SIG-M5 treated with dmso at 0.1 percent for 504 hours (cell line): ENCODE results near the gene ANKMY2.
"Not testable (repeated sequence)": the region's sequence is repeated elsewhere in the genome, so short reads cannot be mapped to it uniquely, and the experiment has no call there.

ENCODE experiments used
- DNase-seq: peaks from one replicate; lab custom pipeline; 2025; ENCODE audit not compliant: unreplicated experiment; lab: John Stamatoyannopoulos, UW

ANKMY2 gene

DNA sequence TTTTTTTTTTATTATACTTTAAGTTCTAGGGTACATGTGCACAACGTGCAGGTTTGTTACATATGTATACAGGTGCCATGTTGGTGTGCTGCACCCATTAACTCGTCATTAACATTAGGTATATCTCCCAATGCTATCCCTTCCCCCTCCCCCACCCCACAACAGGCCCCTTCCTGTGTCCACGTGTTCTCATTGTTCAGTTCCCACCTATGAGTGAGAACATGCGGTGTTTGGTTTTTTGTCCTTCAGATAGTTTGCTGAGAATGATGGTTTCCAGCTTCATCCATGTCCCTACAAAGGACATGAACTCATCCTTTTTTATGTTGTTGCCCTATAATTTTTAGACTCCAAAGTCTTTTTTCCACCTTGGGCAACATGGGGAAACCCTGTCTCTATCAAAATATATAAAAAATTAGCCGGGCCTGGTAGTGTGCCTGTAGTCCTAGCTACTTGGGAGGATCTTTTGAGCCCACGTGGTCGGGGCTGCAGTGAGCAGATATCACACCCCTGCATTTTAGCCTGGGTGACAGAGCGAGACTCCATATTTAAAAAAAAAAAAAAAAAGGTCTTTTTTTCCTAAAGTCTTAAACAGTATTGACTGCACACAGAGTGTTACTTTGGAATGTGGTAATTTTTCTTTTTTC lies 14.4 kb upstream of the ANKMY2 start:
- DNase-seq, result not testable (repeated sequence)

DNA sequence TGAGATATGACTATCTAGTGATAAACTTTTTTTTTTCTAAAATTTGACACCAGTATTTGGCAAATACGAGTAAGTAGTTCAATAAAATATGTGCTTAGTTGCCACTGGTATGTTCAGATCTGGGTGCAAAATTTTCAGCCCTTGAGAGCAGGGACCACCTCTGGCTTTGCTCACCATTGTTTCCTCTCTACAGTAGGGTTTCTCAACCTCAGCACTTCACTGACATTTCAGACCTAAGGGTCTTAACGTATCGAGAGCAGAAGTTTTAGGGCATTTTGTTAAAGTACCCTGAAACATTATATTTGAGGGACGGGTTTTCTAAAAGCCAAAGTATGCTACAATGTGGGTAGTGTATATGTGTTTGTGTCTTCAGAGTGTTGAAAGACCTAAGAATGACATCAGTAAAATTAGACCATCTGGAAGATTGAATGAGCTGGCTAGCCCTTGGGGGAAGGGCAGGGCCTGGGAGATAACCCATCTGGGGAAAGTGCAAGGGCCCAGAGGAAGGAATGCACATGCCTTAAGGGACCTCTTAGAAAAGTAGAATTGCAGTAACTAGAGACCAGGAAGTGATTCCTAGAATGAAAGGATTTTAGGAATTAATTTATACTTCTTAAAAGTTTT lies 12.2 kb upstream of the ANKMY2 start:
- peak; percentile 37 for DNase-seq

- no peak for DNase-seq
Observed at GRCh38 chr7:16656141-16656540, 10.6 kb upstream of the ANKMY2 start.

GRCh38 chr7:16655394-16655793 lies 9.8 kb upstream of the ANKMY2 start:
- no peak for DNase-seq

DNA sequence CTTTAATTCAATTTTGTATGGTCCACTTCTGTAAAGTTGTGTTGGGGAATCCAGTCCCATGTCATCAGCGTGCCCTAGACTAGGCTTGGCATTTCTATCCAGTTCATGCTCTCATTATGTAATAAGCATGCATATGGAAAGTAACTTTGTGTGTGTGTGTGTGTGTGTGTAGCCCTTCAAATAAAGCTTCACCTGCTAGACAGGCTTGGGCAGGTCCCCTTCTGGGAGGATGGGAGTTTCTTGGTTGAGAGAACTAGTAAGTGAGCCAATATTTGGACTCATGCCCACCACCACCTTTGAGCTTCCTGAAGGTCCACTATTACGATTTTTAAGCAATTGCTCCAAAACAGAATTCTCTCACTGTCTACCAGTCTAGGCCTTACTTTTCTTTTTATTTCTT lies 7.3 kb upstream of the ANKMY2 start:
- DNase-seq, result peak; percentile 32

GRCh38 chr7:16652240-16652583 lies 6.7 kb upstream of the ANKMY2 start:
- DNase-seq, result no peak

GRCh38 chr7:16651396-16652239 lies 6.1 kb upstream of the ANKMY2 start:
- DNase-seq, result no peak

GRCh38 chr7:16650266-16650665 lies 4.7 kb upstream of the ANKMY2 start:
- DNase-seq, result no peak

- no peak for DNase-seq
Observed at GRCh38 chr7:16649196-16649595, 3.6 kb upstream of the ANKMY2 start.

GRCh38 chr7:16648551-16648950 lies 3.0 kb upstream of the ANKMY2 start:
- DNase-seq, result no peak

GRCh38 chr7:16647435-16647960 lies 1.9 kb upstream of the ANKMY2 start:
- no peak for DNase-seq

DNA sequence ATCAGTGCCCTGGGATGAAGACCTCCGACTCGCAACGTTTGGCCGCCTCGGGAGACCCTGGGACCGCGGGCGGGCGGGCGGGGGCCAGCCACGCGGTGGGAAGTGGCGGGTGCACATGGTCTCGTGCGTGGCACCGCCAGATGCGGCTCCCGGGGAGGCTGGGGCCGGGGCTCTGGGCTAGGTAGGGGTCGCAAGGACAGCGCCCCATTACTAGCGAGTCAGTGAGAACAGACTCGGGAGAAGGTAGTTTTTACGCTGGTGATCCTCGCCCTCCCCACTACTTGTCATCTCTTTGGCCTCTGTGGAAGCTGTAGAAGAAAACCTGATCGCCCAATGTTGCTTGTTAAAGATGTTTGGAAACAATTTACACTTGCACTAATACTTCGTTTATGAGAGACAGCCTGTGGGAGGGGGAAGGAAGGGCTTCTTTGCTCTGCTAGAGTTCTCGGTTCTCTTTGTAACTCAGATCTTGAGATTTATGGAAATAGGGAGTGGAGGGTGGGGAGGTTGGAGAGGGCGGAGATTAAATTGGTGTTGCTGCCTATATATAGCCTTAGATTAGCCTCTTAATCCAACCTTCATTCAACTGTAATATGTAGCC lies 1.0 kb upstream of the ANKMY2 start:
- DNase-seq, result peak; percentile 50

- peak; percentile 69 for DNase-seq
Observed at GRCh38 chr7:16644636-16645592, 640 bp downstream of the ANKMY2 start.

GRCh38 chr7:16644157-16644556 lies 1.4 kb downstream of the ANKMY2 start:
- DNase-seq, result no peak

DNA sequence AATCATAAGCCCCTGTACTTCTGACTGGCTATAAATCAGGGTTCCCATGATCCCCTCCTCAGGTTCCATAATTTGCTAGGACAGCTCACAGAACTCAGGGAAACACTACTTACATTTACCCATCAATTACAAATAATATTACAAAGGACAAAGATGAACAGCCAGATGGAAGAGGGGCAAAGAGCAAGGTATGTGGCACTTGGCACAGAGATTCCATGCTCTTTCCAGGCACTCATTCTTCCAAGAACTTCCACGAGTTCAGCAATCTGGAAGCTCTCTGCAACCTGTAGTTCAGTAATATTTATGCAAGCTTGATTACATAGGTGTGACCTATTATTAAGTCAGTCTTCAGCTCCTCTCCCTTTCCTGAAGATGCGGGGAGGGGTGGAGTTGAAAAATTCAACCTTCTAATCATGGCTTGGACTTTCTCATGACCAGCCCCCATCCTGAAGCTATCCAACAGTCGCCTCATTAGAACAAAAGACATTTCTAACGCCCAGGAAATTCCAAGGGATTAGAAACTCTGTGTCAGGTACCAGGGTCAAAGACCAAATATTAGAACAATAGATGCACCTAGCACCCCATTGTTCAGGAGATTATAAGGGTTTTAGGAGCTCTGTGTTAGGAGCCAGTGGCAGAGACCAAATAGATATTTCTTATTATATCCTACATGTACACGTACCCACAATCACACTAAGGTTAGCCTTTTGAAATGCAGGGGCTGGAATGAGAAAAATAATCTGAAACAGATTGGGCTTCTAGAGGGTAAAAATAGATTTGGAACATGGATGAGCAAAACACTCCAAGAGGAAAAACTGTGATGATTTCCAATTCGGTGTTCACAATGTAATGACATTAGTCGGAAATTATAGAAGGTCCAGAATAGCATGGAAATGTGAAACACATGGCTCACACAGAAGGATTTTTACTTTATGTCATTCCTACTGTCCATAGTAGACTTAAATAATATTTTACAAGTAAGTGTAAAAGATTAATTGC lies 7.0 kb downstream of the ANKMY2 start:
- DNase-seq, result no peak

- no peak for DNase-seq
Observed at GRCh38 chr7:16637379-16637778, 8.2 kb downstream of the ANKMY2 start.

GRCh38 chr7:16636555-16637101 lies 8.9 kb downstream of the ANKMY2 start:
- no peak for DNase-seq

GRCh38 chr7:16634271-16634738 lies 11.2 kb downstream of the ANKMY2 start:
- DNase-seq, result no peak

DNA sequence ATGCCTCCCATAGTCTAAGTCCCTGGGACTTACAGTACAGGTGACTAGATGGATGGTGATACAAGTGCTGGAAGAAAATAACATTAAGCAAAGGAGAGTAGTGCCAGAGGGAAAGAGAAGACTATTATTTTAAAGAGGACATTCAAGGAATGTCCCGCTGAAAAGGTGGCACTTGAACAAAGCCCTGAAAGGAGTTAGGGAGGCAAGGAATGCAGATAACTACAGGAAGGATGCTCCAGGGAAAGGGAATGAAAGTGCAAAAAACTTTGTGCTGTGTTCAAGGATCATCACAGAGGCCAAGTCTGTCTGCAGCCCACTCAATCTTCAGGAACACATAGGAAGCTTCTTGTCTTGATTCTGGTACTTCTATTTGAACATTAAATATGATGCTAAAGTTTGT lies 14.9 kb downstream of the ANKMY2 start:
- DNase-seq, result no peak
